ENCODE results near the gene CWC27. TPM values are rescaled to one million over a fixed set of nuclear protein-coding genes. Genes with fewer than 3 reads are reported as not detected.

CWC27 gene
- total RNA-seq, 6 donors from 2014 or later: 8.0 to 21.2 (median 14.6) TPM

DNA sequence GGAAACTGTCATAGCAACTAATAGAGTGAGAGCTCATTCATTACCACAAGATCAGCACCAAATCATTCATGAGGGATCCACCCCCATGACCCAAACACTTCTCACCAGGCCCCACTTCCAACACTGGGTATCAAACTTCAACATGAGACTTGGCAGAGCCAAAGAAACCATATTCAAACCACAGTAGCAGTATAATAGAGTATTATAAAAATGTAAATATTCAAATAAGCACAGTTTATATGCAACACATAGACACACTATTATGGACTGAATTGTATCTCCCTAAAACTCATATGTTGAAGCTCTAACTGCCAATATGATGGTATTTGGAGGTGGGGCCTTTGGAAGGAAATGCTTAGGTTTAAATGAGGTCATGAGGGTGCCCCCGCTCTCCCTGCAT, 240.5 kb downstream of the CWC27 start:
- Histone ChIP-seq H3K4me1 (no peaks in the 10 kb centered on the region), H3K9me3 (no peaks in the 10 kb centered on the region), H3K27me3 (no peaks in the 10 kb centered on the region), H3K36me3 (no peaks in the 10 kb centered on the region), H3K4me3 (no peak overlapping the region), H3K27ac (no peak overlapping the region)
- TF ChIP-seq EP300 (IDR thresholded peaks at IDR 0.05): no peak
- TF ChIP-seq, protein P1, sequence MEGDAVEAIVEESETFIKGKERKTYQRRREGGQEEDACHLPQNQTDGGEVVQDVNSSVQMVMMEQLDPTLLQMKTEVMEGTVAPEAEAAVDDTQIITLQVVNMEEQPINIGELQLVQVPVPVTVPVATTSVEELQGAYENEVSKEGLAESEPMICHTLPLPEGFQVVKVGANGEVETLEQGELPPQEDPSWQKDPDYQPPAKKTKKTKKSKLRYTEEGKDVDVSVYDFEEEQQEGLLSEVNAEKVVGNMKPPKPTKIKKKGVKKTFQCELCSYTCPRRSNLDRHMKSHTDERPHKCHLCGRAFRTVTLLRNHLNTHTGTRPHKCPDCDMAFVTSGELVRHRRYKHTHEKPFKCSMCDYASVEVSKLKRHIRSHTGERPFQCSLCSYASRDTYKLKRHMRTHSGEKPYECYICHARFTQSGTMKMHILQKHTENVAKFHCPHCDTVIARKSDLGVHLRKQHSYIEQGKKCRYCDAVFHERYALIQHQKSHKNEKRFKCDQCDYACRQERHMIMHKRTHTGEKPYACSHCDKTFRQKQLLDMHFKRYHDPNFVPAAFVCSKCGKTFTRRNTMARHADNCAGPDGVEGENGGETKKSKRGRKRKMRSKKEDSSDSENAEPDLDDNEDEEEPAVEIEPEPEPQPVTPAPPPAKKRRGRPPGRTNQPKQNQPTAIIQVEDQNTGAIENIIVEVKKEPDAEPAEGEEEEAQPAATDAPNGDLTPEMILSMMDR (IDR thresholded peaks at IDR 0.05): no peak
- no peak for TF ChIP-seq POLR2AphosphoS5 (IDR thresholded peaks at IDR 0.05)
- TF ChIP-seq POLR2A (IDR thresholded peaks at IDR 0.05): no peak
- WGBS, 2 donors: 78 to 82% methylated on average over 1 of the region's 1 CpG
- DNase-seq: no peak
- ATAC-seq (ENCODE audit: low FRiP score in 2 of 2): no peak

DNA sequence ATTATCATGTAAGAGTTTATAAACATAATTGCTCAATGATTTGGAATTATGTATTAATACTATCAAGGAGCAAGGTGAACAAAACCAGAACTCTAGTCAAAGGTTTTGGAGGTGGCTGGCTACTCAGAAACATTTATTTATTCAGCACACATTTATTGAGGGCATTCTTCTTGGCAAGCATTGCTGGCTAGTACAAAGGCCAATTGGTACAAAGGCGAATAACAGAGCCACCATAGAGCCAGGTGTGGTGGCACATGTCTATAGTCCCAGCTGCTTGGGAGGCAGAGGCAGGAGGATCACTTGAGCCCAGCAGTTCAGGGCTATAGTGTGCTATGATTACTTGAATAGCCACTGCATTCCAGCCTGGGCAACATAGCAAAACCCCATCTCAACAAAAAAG, 242.1 kb downstream of the CWC27 start:
- Histone ChIP-seq H3K9me3 (no peaks in the 10 kb centered on the region), H3K4me1 (no peaks in the 10 kb centered on the region), H3K27me3 (no peaks in the 10 kb centered on the region), H3K36me3 (no peaks in the 10 kb centered on the region), H3K27ac (no peak overlapping the region), H3K4me3 (no peak overlapping the region)
- DNase-seq: no peak
- TF ChIP-seq, protein P1 (IDR thresholded peaks at IDR 0.05): no peak
- TF ChIP-seq EP300 (IDR thresholded peaks at IDR 0.05) (no peak), POLR2A (IDR thresholded peaks at IDR 0.05) (no peak), POLR2AphosphoS5 (IDR thresholded peaks at IDR 0.05) (no peak)
- no peak for ATAC-seq (ENCODE audit: low FRiP score in 2 of 2)
- 83 to 100% methylated on average over 1 of the region's 1 CpG for WGBS, 2 donors

DNA sequence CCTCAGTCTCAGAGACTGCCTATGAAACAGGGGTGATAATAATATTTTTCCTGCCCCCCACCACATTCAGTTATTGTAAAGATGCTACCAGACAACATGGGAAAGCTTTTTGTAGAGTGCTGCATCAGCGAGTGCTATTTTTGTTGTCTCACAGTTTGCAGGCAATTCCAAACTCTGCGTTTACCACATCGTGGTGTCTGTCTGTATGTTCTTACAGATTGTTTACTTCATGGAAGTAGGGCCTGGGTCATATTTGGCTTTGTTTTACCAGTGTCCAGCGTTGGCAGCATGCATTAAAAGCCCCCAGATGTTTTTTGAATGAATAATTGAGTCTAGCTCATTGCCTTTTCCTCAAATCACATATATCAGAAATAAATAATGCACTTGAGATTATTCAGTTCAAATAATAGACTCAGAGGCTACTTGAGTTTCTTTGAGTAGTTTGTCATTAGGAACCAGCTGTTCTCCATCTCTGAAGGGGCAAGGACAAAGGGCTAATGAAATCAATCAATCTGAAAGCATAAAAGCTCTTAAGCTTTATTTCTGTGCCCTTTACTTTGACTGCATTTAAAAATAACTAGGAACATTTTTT, 243.7 kb downstream of the CWC27 start:
- Histone ChIP-seq H3K27ac (no peak overlapping the region), H3K9me3 (no peaks in the 10 kb centered on the region), H3K36me3 (no peaks in the 10 kb centered on the region), H3K4me3 (no peak overlapping the region), H3K27me3 (no peaks in the 10 kb centered on the region), H3K4me1 (no peaks in the 10 kb centered on the region)
- TF ChIP-seq, protein P1 (IDR thresholded peaks at IDR 0.05): no peak
- TF ChIP-seq POLR2A (IDR thresholded peaks at IDR 0.05): no peak
- TF ChIP-seq EP300 (IDR thresholded peaks at IDR 0.05): no peak
- 60 to 70% methylated on average over 4 of the region's 4 CpGs for WGBS, 2 donors
- ATAC-seq (ENCODE audit: low FRiP score in 2 of 2) (no peak), DNase-seq (no peak)

DNA sequence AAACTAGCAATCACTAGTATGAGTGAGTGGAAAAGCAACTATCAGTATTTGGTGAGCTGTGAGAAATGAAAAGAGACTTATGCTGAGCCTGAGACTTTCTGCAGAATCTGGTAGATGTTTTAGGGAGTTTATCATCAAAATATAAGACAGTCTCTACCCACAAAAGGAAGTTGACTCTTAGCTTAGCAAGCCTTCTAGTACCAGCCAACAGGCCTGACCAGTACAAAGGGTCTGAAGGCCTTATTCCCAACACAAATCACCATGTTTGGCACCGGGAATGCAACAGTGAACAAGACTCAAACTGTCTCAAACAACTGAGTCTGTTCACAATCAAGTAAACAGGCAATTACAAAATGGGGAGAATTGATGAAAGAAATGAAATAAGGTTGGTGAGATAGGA, 244.4 kb downstream of the CWC27 start:
- 89 to 95% methylated on average over 1 of the region's 1 CpG for WGBS, 2 donors
- H3K4me1 ChIP-seq: no peaks in the 10 kb centered on the region
- no peak for DNase-seq
- H3K36me3 ChIP-seq: no peaks in the 10 kb centered on the region
- H3K9me3 ChIP-seq: no peaks in the 10 kb centered on the region
- H3K27me3 ChIP-seq: no peaks in the 10 kb centered on the region
- no peak overlapping the region for H3K27ac ChIP-seq
- no peak overlapping the region for H3K4me3 ChIP-seq
- no peak for ATAC-seq (ENCODE audit: low FRiP score in 2 of 2)
- TF ChIP-seq, protein P1 (IDR thresholded peaks at IDR 0.05): no peak
- no peak for TF ChIP-seq POLR2AphosphoS5 (IDR thresholded peaks at IDR 0.05)
- TF ChIP-seq EP300 (IDR thresholded peaks at IDR 0.05): no peak
- no peak for TF ChIP-seq POLR2A (IDR thresholded peaks at IDR 0.05)

- ATAC-seq (ENCODE audit: low FRiP score in 2 of 2) (no peak), DNase-seq (no peak)
- Histone ChIP-seq H3K4me3 (no peak overlapping the region), H3K36me3 (no peaks in the 10 kb centered on the region), H3K4me1 (no peaks in the 10 kb centered on the region), H3K27me3 (no peaks in the 10 kb centered on the region), H3K9me3 (no peaks in the 10 kb centered on the region), H3K27ac (no peak overlapping the region)
- WGBS, 2 donors: 71 to 73% methylated on average over 2 of the region's 2 CpGs
- TF ChIP-seq POLR2A (IDR thresholded peaks at IDR 0.05) (no peak), EP300 (IDR thresholded peaks at IDR 0.05) (no peak)
Observed at GRCh38 chr5:65014769-65015168, 246.0 kb downstream of the CWC27 start.

All from upper lobe of left lung (tissue), 6 donors.